Ecto neural progenitor cell (in vitro differentiated cells): Measurements from ENCODE around the gene MAP3K5.
A peak's percentile ranks its signal among the peaks of the same experiment; 100 is the strongest.

Experiments used
- DNase-seq: peaks from one replicate; pipeline ENCODE4 v3.0.0-alpha.2; 2018; ENCODE audit warnings: low spot score

Gene MAP3K5

DNA sequence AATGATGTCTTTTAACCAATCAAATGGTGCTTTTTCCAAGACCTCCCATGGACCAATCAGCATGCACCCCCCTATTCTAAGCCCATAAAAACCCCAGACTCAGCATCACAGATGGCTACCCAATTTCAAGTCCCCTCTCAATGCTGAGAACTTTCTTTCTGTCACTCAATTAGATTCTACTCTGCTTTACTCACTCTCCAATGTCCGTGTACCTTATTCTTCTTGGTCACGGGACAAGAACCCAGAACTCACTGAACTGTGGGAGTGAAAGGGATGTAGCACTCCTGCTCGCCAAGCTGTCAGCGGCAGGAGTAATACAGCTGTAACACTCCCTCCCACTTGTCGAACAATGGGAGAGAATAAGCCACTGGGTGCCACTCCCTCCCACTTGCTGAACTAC is 221.2 kb downstream of the MAP3K5 start:
- DNase-seq, result no peak

DNA sequence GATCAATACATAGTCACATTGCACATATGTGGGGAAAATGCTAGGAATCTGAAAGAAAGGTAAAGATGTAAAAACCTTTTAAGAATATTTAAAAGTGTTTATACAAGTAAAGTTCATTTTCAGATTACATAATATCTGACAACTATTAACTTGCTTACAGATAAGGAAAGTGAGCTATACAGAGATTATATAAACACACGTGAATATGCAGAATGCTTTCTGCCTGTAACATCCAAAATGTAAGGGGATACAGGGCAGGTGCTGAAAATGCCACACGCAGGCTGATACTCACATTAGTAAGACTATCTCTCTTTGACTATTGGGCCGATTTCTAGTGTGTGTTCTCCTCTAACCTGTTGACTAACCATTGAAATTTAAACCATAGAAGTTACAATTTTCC is 224.1 kb downstream of the MAP3K5 start:
- no peak for DNase-seq

DNA sequence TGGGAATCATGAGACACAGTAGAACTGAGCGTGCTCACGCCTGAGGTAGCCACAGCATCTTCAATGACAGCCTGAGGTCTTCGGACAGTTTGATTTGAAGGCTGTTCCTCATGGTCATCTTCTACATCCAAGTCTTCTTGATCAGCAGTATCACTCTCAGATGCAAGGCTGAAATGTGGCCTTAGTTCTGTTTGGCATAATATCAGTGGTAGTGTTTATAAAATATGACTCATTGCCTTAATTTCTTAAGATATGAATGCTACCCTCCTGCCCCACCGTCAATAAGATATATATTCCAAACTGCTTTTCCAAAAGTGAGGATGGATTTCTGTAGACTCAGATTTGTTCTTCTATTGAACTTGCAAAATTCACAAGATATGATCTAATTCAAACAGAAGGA is 224.6 kb downstream of the MAP3K5 start:
- no peak for DNase-seq

DNA sequence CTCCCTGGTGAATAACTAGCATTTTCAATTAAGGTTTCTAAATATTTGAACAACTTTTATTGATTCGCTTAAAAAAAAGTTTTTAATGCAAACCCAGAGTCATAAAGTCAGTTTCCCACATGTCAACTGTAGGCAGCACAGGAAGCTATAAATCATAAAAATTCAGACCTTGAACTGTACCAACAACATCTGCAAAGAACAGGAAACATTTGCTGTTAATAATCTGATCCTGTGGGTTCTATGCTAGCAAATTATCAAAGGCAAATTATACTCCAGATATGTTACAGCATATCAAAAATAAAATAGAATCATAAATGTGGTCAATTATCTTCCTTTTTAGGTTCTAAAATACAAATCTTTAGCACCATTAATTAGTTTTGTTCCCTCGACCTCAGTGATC is 225.4 kb downstream of the MAP3K5 start:
- DNase-seq, result no peak

DNA sequence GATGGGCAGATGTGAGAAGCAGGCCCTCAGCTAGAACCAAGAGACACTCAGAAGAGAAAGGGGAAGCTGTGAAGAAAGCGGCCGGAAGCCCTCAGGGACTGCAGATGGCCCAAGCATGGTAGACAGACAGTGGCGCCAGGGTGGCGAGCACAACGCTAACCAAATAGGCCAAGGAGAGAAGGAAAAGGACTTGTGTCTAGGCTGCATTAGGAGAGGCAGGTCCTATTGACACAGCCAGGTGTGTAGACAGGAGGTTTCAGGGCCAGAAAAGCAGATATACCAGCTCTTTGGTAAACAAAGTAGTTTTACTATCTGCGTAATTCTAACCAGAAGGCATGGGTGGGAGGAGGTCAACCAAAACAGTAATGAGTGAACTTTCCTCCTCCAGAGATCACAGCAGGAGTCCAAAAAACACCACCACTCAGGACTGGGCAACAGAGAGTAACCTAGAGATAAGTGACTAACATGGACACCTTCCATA is 226.2 kb downstream of the MAP3K5 start:
- DNase-seq, result no peak

DNA sequence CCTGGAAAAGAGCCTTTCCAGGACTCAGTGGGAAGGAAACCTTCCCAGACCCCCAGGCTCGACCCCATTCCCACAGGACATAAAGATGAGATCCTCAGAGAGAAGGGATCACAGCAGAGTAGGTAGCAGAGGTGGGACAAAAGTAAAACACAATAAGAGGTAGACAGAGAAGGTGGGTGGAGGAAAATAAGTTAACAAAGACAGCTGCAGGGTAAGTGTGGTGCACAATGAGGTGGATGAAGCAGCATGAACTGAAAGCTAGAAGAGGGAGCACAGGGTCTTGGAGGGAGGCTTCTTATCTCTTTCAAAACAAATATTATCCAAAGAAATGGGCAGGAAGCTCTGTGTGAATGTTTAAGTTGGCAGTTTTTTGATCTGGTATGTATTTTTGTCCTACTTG is 228.1 kb downstream of the MAP3K5 start:
- no peak for DNase-seq

DNA sequence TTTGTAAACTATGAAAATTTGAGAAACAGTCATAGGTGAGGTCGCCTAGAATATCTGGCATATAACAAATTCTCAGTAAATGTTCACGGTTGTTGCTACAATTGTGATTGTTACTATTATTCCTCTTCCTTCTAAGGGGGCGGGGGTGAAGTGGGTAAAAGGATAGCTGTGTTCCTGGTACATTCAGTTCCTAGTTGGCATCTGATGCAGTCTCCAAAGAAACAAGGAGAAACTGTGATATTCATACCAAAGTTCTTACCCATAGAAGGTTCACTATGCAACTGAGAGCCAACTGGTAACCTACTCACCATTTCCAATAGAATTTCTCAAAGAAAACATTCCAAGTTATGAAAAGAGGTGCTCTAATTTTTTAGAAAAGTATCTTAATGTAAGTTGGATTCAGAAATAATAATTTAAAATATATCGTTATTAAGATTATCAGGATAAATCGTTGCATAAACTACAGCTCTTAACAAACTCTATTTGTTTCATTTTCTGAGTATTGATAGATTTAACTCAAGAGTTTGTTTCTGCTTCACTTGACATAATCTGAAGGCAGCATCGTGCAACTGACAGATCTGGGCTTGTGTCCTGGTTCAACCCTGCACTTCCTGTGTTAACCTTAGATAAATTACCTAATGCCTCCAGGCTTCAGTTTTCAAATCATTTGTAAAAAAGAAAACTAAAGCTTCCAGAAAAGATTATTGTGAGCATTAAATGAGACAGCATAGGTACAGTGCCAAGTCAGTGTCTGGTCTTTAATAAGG is 228.7 kb downstream of the MAP3K5 start:
- no peak for DNase-seq

DNA sequence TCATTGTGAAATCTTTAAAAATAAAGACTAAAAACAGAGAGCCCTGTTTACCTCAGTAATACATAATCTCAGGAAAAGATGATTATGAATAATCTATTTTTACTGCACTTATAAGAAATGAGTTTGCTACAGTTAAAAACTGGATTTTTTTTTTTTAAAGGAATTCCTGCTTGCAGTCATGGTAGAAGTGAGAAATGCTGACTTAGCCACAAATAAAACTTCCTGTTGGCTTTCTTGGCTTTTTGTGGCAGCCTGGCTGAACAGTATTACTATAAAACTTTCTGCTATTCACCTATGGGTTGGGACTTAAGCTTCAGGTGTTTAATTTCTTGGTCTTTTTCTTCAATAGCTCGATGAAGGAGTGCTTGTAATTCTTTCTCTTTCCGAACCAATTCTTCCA is 230.1 kb downstream of the MAP3K5 start:
- no peak for DNase-seq

DNA sequence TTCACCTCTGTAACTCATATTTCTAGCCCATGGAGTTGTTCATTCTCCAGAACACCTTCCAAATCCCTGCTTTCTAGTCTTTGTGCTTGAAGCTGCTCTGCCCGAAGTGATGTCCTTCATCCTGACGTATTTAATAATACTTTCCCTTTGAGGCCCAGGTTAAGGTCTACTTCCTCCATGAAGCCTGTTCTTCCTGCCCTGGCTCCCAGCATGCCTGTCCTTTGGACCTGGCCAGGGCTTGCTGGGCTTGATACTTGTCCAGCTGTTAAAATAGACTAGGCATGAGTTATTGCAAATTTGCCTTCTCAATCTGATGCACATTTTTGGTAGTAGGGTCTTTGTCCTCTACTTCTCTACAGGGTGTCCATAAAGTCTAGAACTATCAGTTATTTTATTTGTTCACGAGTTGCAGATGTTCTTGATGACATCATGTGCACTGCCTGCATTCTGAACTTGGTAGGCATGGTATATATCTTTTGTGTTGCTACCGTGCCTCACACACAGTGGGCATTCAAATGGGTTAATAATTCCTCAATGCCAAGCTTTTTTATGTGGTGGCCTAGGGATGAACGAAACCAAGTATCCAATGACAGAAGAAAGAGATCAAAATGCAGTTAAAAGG is 239.0 kb downstream of the MAP3K5 start:
- no peak for DNase-seq

DNA sequence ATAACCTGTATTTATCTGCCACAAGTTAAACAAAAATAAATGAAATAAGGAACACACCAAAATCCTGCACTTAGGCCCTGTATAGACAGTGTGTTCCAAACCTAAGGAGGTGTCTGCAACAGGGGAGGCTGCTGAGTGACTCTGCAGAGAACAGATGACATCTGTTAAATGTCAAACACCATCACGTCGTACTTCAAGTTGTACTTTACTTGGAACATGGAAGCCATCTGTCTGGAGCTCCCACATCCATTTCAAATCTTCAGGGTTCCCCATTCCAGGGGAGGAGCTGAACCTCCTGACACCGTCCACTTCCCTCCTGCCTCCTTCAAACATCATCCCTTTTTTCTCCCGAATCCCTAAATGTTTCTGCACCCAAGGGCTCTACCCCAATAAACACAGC is 240.2 kb downstream of the MAP3K5 start:
- no peak for DNase-seq

DNA sequence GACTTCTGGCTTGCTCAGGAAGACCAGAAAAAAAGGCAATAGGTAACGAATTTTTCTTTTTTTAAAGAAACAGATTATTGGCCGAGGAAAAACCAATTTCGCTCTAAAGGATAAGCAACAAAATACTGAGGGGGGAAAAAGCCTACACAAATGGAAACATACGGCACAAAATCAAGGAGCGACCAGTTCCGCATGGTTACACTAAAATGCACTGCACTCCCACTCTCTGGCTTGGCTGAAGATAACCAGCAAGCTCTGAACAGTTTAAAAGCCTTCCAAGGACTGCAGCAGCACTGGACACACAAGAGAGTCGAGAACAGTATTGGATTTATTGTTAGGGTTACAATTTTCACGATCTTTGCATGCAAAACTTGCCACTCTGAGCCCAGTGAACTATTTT is 241.2 kb downstream of the MAP3K5 start:
- DNase-seq, result no peak

DNA sequence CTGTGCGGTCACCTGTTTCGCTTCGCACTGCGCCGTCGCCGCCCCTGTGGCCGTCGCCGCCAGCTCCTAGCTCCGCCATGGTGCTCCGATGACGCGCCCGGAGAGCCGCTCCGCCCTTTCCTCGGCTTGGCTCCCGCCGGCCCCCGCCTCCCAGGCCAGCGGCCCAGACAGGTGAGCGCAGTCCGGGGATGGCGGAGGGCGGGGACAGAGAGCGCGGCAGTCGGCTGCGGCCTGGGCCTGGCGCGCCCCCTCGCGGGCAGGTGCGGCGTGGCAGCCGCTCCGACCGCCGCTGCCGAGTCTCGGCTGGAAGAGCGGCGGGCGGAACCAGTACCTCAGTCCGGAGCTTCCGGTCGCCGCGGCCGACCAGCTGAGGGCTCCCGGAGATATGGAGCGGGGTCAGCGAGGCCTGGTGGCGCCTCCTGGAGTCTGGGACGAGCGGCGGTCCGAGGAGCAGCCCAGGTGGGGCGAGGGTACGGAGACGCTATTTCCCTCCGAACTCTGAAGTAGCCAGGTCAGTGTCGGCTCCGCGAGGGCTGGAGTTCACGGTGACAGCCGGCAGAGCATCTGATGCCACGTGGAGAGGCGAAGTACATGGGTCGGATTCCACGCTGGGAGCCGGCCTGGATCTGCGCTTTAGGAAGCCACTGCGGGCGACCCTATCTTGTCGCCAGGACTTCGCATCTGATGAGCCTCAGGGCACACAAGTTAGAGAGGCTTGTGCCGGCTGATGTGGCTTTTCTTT is 241.8 kb downstream of the MAP3K5 start, which contains the start of gene MAP7:
TSS of gene MAP7 (minus strand) at position 93 of the 742 bp plus-strand sequence. CDS start at position 79, 14 bp downstream.
- peak; percentile 82 for DNase-seq

DNA sequence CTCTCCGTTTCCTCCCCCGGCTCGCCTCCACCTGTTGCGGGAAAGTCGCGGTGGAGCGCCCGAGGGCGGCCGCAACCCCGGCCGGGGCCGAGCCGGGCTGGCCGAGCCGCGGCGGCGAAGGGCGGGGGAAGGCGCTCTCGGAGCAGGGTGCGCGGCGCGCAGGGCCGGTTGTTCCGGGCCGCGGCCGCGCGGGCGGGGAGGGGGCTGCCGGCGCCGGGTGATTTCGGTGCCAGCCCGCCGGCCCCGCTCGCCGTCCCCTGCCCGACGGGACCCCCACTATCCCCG is 242.3 kb downstream of the MAP3K5 start:
- no peak for DNase-seq

DNA sequence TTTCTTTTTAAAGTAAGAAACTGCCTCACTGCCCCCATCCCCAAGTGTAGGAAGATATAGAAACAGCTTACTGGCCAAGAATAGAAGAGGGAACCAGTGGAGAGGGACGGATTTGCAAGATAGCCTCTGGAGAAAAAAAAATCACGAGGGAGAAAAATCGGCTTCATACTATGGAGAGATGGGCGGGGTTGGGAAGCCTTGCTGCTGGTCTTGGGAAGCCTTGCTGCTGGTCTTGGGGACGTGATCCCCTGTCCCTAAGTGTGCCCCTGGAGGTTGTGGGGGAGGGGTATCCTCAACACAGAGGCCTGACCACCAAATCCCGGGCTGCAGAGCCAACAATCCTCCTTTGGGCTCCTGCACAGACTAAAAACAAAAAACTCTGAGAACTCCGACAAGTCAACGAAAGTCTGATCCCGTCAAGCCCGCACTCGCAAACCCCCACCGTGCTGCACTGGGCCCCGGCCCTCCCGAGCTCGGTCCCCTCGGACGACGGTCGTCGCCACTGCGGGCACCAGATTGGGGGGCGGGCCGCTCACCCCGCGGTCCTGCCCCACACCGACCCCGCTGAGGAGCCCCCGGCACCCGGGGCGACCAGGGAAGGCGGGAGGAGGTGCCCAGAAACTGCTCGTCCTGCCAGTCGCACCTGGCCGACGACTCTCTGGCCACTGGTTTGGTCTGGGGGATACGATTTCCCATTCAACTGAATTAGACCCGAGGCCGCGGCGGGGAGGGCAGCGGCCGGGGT is 242.8 kb downstream of the MAP3K5 start:
- DNase-seq, result peak; percentile 61

DNA sequence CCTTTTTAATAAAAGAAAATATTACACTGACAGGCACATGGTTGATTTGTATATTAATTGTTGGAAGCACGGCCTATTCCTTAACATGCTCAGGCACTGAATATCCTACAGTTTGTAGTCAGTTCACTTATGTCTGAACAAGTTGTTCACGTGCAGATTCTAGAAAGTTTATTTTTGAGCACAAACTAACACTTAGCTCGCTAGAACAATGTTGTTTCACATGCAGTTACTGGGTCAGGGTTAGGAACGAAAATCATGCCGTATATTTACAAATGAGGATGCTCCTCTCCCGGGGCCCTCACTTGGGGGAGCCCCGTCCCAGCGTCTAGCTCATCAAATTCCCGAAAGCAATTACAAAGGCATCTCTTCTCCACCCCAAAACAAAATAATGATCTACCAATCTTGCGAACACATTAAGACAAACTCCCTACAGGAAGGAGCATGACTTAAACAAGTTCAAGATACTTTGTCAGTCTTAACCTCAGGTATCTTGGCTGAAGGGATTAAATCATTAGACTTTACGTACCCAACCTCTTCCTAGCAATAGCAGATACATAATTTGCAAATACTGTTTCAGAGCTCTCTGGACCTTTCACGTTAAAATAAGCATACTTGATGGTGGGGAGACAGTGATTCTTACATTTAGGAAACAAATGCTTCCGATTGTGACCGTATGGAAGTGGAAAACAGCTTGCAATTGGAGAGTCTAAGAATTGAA is 243.5 kb downstream of the MAP3K5 start:
- DNase-seq, result no peak

DNA sequence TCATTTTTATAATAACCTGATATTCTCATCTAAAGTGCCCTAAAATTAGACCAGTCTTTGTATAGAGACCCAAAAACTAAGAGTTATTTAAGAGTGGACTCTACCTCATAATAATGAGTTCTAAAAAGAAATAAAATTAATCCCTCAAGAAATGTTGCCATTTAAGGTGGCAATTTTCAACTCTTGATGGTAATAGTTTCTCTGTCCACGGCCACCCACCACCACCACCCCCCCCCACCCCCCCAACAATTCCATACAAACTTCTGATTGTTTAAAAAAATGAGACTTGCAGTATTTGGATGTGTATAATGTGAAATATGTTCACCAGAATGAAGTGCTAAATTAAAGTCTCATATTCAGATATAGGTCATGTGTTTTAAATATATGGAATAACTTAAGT is 244.4 kb downstream of the MAP3K5 start:
- no peak for DNase-seq

DNA sequence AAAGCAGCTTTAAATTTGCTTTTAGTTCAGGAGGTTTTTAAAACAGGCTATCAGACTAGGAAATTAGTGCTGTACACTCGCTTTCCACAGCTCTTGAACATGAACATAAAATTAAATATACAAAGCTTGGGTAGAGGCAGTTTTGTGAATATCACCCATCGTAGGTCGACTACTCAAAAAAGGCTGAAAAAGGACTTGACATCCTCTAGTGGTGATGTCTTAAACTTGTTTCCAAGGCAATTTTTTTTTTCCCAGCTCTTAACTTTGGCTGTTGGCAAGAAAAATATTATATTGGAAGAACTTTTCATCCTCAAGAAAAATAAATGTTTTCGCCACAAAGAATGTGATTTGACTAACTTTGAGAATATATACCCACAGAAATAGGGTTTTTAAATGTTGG is 244.9 kb downstream of the MAP3K5 start:
- no peak for DNase-seq

DNA sequence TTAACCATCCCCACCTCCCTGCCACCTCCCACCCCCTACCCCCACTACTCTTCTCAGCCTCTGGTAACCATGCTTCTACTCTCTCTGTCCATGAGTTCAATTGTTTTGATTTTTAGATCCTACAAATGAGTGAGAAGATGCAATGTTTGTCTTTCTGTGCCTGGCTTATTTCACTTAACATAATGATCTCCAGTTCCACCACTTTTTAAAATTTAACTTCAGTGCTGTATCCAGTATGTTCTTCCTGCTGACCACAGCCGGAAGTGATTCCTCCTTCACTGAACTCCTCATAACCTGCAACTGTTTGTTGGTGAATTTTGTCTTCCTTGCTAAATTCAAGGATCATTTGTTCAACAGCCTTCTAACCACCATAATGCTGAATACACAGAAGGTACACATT is 245.9 kb downstream of the MAP3K5 start:
- no peak for DNase-seq

DNA sequence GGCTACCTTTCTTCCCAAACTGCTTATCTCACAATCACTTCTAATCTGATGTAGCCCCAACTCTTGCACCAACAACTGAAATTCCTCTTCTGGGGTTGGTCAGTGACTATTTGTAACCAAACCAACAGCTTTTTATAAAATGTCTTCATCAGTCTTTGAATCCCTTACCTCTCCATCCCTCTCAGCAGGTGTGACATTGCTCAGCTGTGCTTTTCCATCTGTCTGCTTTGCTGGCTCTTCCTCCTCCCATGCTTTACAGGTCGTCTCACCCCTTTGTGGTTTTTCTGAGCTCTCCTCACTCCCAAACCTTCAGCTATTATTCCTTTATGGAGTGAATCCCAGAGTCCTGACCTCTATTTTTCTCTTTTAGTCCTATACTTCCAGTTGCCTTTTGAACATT is 248.0 kb downstream of the MAP3K5 start:
- DNase-seq, result no peak

DNA sequence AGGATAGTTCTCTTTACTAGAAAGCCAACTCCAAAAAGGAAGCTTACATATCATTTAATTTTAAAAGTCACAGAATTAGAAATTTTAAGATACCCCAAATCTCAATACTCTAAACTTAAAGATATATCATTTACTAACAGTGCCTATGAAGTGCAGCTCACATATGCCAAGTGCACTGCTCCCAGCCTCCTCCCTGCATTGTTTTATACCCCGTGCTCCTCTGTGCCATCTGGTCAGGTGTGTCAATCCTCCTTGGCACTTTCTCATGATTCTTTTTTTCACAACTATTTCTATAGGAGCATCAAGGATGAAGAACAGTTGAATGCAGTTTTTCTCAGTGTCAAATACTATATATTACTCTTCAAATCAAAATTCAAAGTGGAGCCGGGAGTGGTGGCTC is 250.9 kb downstream of the MAP3K5 start:
- no peak for DNase-seq

DNA sequence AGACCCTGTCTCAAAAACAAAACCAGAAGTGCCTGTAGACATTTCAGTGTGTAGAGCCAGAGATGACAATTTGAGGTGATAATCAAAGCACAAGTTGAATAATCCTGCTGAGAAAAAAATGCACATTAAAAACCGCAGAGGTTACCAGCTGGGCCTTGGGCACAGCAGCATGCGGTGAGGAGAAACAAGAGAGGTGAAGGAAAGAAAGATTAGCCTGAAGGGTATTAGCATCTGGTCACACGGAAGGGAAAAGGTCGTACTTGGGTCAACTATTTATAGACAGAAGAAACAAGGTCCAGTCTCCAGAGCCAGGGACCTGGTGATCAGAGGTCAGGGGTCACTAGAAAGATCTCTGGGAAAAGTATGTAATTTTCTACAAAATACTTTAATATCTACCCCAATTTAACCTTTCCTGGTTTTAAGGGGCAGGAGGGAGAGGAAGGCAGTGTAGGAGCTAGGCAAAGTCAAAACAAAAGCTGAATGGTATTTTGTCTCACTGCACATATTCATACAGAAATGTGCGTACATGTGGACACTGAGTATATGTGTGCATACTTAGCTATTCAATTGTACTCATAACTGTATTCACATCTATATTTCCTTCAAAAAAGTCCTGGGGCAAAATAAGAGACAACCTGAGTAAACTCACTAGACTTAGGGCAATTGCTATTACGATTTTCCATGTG is 252.2 kb downstream of the MAP3K5 start:
- no peak for DNase-seq
